ENCODE results near the gene EPN2. TPM values are rescaled to one million over a fixed set of nuclear protein-coding genes. Genes with fewer than 3 reads are reported as not detected.

Gene EPN2
- total and polyA plus RNA-seq, 7 donors, result 11.6 to 36.0 (median 25.3) TPM

GRCh38 chr17:19343671-19344151 lies 106.5 kb downstream of the EPN2 start:
- 71 to 83% (median 77%) methylated on average over 12 to 13 of the region's 13 CpGs for WGBS, 3 donors
- H3K4me3 ChIP-seq, result no peak overlapping the region
- no peaks in the 10 kb centered on the region for H3K9me3 ChIP-seq
- H3K4me1 ChIP-seq, result peaks cover 25% of the 10 kb centered on the region
- intact Hi-C loops (cut with DNase I), result no loop called here
- ATAC-seq (no peak), DNase-seq (peak in 1 of 2 donors; percentile 60)
- TF ChIP-seq CTCF (IDR thresholded peaks at IDR 0.05), result no peak
- peaks cover 0 to 3% of the 10 kb centered on the region in 2 donors for H3K36me3 ChIP-seq (ENCODE audit: insufficient read depth in 1 of 2, low read depth in 1 of 2)
- no peak overlapping the region for H3K27ac ChIP-seq
- H3K27me3 ChIP-seq (ENCODE audit: insufficient read depth in 3 of 3, low read length in 2 of 3), result no peaks in the 10 kb centered on the region

- no peak for ATAC-seq
These were observed 107.3 kb downstream of the EPN2 start for GRCh38 chr17:19344311-19345066.

GRCh38 chr17:19345067-19345460 lies 107.9 kb downstream of the EPN2 start:
- WGBS, 3 donors, result 86 to 91% (median 91%) methylated on average over 7 of the region's 7 CpGs
- H3K9me3 ChIP-seq, result no peaks in the 10 kb centered on the region
- peaks cover 25% of the 10 kb centered on the region for H3K4me1 ChIP-seq
- DNase-seq (no peak), ATAC-seq (no peak)
- H3K4me3 ChIP-seq, result no peak overlapping the region
- H3K27me3 ChIP-seq (ENCODE audit: insufficient read depth in 3 of 3, low read length in 2 of 3), result no peaks in the 10 kb centered on the region
- intact Hi-C loops (cut with DNase I), result no loop called here
- no peaks in the 10 kb centered on the region for H3K36me3 ChIP-seq (ENCODE audit: insufficient read depth in 1 of 2, low read depth in 1 of 2)
- TF ChIP-seq CTCF (IDR thresholded peaks at IDR 0.05), result no peak
- H3K27ac ChIP-seq, result no peak overlapping the region

More at GRCh38 chr17:19344311-19345066, 107.3 kb downstream of the EPN2 start:
- TF ChIP-seq CTCF (IDR thresholded peaks at IDR 0.05), result no peak
- Histone ChIP-seq H3K27me3 (ENCODE audit: insufficient read depth in 3 of 3, low read length in 2 of 3) (no peaks in the 10 kb centered on the region), H3K4me3 (no peak overlapping the region), H3K9me3 (no peaks in the 10 kb centered on the region), H3K4me1 (peaks cover 25% of the 10 kb centered on the region), H3K27ac (no peak overlapping the region), H3K36me3 (ENCODE audit: insufficient read depth in 1 of 2, low read depth in 1 of 2) (peaks cover 0 to 3% of the 10 kb centered on the region in 2 donors)
- 76 to 83% (median 77%) methylated on average over 36 to 40 of the region's 40 CpGs for WGBS, 3 donors
- peak in 1 of 2 donors; percentile 56 for DNase-seq
- intact Hi-C loops (cut with DNase I), result no loop called here

DNA sequence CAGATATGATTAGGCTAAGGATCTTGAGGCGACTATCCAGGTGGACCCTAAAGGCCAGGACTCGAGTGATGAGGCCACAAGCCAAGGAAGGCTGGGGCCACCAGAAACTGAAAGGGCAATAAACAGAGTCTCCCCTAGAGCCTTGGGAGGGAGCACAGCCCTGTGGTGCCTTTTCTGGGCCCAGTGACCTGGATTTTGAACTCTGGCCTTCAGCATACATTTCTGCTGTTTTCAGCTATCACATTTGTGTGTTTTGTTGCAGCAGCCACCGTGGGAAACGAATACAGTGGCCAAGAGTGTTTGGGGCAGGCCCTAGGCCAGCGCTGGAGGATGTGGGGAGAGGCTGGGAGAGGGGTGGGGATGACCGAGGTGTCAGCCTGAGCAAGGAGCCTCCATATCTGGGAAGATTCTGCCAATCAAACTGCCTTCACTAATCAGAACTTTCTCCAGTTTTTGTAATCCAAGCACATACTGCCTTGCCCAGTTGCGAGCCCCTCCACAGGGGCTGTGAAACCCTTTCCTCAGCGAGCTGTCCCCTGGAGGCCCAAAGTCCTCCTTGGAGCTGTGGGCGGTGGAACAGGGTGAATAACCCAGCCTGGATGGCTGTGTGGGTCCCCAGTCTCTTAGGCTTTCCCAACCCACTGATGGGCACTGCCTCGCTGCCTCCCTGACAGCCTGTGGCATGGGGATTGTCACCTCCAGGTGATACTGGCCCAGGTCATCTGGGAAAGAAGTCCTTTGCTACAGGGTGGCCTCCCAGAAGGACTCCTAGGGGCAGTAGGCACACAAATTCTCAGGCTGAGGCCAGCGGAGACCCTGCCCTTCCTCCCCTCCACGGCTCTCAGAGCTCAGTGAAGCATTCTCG lies 108.6 kb downstream of the EPN2 start:
- intact Hi-C loops (cut with DNase I), result no loop called here
- DNase-seq (no peak), ATAC-seq (no peak)
- WGBS, 3 donors, result 67 to 74% (median 71%) methylated on average over 13 of the region's 13 CpGs
- Histone ChIP-seq H3K36me3 (ENCODE audit: insufficient read depth in 1 of 2, low read depth in 1 of 2) (no peaks in the 10 kb centered on the region), H3K4me3 (no peak overlapping the region), H3K27me3 (ENCODE audit: insufficient read depth in 3 of 3, low read length in 2 of 3) (no peaks in the 10 kb centered on the region), H3K27ac (peak overlapping the region; percentile 77), H3K9me3 (no peaks in the 10 kb centered on the region), H3K4me1 (peaks cover 25% of the 10 kb centered on the region)
- TF ChIP-seq CTCF (IDR thresholded peaks at IDR 0.05), result no peak

Measured in psoas muscle (tissue), 8 donors.